Islet of Langerhans (tissue), 1 donor: ENCODE measurements around the gene NUDT1.

Source experiments
- FAIRE-seq: peaks from one replicate; lab custom pipeline; 2011; peaks lifted over from hg19 to GRCh38; lab: Jason Lieb, UNC

NUDT1 gene

DNA sequence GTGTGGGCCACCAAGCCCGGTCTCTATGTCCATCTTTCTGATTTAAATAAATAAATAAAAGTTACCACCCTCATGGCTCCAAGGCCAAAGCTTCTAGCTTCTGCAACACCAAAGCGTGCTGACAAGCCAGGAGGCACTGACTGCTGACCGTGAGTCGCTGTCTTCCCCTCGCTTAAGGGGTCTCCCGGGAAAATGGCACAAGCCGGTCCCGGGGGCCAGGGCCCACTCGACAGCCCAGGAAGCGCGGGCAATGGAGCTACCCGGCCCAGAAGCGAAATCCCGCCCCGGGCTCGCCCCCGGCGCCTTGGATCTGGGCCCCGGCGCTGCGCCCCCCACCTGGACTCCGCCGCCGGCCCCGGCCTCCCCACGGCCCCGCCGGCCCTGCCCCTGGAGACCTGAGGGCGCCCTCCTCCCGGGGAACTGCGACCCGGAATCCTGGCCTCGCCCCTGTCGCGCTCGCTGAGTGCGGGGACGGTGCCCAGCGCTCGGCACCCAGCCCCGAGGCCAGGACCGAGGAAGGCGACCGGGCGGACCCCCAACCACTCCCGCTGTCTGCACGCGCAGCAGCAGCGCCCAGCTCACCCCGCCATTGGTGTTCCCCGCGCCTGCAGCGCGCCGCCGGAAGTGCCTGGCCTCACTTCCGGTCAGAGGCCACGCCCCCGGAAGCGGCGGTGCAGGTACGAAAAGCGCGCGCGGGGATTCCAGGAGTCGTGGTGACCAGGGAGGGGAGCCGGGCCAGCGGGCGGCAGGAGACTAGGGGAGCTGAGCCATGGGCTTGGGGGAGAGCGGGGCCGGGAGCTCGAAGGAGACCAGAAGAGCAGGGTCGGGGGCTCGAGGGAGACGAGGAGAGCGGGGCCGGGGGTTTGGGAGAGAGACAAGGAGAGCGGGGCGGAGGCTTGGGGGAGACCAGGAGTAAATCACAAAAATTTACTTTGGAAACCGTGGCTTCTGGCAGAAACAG, at the start of gene NUDT1, which contains the start of gene MRM2:
Gene NUDT1, plus strand, starts transcription at position 647 of the 961 bp plus-strand sequence. CDS start 2,349 bp downstream, outside the sequence.
Gene MRM2, minus strand, starts transcription at position 626 of the 961 bp plus-strand sequence. Its CDS starts 36 bp downstream, at position 590.
- FAIRE-seq: no peak

DNA sequence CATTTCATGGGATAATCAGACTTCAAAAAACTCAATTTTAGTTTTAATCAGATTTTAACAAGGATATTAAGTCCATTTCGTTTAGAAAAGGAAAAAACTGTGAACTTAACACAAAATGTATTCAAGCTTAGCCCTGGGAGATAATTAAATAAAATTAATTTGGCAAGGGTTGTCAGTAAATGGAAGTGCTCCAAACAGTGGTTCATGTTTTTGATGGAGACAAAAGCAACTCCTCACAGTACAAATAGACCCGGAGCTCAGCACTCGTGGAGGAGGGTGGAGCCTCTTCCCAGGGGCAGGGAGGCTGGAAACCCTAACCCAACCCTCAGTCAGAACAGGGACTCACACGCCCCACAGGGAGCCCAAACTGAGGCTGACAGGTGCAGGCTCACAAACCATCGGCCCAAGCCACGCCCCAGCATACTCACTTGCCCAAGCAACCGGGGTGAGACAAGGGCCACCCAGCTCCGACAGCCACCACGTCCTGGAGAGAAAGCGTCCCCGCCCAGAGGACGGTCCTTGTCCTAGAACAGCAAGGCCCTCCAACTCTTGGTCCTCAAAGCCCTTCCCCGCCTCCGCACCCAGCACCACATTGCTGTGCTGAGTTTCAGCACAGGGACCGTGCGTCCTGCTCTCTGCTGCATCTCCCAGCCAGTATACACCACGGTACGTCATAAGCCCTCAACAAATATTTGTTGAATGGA, 49.0 kb upstream of the NUDT1 start:
- no peak for FAIRE-seq

DNA sequence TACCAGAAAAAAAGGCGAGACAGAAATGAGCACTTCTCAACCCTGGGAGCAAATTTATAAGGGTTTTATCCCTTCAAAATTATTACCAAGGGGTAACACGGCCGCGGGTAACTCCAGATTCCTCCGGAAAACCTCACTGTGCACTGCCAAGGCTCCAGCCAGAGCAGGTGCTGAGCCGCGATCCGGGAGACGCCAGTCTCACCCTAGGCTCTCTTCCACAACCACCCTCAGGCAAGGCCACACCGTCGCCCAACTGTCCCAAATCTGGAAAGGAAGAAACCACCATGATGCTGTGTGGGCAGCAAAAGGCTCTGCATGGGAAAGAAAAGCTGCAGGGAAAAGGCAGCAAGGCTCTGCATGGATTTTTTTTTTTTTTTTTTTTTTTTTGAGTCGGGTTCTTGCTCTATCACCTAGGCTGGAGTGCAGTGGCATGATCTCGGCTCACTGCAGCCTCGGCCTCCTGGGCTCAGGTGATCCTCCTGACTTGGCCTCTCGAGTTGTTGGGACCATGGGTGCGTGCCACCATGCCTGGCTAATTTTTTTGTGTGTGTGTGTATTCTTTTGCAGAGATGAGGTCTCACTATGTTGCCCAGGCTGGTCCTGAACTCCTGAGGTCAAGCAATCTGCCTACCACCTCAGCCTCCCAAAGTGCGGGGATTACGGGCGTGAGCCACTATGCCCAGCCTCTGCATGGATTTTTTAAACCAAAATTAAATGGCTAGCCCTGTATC, 48.3 kb upstream of the NUDT1 start:
- FAIRE-seq: no peak

DNA sequence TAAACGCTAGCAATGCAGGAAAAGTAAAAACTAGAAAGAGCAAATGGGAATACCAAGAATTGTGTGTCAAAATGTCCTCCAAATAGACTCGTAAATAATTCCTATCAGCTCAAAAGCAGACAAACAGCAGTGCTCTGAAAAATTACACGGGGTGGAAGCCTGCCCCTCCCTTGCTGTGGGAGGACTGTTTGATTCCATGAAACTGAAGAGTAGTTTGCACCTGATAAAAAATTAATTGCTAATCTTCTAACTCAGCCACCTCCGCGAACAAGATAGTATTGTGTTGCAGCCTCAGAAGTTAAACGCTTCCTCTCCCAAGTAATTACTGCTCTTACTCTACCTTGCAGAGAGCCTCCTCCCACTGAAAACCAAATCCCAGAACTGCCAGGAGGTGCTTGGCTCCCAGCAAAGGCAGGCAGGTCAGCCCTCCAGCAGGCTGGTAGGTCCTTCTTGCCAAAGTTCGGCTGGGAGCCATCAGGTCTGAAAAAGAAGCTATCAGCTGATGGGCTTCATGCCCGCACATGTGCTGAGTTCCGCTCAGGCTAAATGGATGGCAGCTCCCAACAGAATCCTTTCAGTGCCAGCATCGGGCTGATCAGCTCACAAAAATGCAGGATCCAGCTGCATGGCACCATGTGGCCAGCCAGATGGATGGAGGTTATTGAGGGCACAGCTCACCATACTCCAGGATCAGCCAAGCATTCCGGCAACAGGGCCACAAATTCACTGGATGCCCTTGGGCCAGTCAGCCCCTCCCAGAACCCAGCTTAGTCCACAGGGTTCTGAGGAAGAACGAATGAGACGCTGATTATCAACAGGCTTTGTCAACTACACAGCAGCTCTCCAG, 46.4 kb upstream of the NUDT1 start:
- FAIRE-seq: no peak

DNA sequence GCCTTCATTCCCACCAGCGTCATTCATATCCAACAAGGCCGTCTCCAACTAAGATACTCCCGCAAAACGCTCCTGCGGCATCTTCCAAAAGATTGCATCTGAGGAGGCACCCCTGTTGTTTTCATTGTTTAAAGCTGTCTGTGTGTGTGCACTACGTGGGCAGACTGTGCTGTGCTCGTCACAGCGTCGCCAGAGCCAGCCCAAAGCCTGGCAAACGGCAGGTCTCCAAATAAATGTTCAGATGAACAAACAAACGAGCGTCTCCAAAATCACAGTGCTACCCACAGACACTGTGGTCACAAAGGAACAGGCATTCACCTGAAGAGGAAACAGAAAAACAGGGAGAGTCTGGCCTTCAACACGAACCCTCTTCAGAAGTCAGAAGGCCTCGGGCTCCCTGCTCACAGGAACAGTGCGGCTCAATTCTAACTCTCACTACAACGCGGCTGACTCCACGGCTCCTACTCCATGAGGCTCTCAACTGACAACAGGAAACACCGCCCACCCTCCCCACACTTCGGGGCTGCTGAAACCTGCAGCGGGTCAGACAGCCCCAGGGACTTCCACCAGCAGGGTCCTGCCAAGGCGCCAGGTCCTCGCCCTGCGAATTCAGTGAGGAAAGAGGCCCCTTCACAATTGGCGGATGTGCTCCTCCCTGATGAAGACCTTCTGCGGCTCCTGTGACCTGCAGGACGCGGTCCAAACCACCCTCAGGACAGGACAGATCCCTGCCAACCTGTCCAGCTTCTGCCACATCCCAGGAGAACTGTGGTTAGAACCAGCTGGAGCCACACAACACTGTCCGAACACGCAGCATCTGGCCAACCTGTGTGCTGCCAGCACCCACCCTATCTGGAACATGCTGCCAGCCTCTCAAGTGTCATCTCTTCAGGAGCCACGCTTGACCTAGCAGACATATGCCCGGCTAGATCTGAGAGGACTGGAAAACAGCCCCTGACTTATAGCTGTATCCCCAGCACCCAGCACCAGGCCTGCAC, 45.3 kb upstream of the NUDT1 start:
- FAIRE-seq: no peak

DNA sequence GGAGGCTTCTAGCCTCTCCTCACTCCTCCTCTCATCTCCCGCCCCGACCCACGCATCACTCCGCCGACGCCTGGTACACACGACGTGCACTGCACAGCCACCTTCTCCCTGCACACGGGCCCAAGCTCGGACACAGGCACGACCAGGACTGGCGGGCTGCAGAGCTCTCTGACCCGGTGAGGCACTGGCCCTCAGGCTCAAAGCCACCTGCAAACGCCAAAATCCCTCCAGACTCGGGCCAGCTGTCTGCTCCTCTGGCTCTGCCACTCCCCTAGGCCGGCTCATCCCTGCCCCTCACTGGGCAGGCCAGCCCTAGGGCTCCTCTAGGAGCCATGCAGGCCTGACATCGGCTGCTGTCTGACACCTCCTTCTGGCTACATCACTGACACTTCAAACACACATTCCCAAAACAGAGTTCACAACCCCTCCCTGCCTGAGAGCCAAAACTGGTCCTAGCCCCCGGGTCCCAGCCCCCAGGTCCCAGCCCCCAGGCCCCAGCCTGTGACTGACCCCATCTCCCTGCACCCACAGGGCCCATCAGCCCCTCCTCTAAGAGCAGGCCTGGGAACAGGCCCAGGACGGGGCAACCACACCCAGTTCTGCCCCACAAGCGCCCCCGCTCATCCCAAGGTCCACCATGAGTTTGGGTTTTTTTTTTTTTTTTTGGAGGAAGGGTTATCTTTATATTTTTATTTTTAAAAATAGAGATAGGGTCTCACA, 44.4 kb upstream of the NUDT1 start:
- FAIRE-seq: no peak

DNA sequence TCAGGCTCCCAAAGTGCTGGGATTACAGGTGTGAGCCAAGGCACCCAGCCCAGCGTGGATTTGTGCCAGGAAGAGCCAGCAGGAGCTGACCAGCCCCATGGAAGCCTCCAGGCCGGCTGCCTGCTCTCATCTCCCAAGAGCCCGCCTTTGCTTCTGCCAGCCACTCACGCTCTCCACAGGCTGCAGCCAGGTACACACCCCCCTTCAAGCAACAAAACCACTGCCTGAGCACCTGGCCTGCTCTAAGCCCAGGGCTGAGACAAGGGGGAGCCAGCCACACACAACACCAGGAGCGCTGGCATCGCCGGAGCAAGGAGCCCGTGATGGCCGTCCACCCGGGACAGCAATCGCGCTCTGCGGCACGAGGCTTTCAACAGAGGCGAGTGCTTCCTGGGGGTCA, 43.8 kb upstream of the NUDT1 start:
- no peak for FAIRE-seq

DNA sequence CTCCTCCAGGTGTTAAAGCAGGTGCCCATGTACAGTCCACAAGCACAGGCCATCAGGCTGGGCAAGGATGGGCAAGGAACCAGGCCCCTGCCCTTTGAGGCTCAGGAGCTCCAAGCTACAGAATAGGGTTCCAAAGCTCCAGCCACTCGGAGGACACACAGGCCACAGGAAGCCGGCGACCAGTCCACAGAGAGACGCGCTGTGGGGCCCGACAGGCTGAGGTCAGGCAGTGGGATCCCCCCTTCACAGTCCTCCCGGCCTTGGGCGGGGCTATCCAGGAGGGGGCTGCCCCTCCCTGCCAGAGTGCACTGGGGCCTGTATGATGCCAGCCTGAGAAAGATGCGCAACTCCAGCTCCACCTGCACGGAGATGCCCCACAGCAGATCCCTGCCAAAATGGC, 43.3 kb upstream of the NUDT1 start:
- no peak for FAIRE-seq

DNA sequence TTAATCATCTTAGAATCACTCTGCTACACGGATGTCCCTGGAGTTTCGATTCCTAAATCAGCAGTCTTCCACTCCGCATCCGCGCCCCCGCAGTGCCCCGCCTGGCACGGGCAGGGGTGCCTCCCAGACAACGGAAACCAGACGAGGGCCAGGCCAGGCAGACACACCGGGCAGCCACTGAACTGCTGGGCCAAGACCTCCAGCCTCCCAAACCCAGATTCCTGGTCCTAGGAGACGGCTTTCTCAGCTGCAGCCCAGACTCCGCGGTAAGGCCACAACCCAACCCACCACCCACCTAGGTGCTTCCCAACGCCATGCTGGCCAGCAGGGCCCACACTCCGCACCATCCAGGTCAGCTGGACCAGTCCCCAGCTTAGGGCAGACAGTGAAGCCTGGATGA, 42.5 kb upstream of the NUDT1 start:
- FAIRE-seq: no peak

DNA sequence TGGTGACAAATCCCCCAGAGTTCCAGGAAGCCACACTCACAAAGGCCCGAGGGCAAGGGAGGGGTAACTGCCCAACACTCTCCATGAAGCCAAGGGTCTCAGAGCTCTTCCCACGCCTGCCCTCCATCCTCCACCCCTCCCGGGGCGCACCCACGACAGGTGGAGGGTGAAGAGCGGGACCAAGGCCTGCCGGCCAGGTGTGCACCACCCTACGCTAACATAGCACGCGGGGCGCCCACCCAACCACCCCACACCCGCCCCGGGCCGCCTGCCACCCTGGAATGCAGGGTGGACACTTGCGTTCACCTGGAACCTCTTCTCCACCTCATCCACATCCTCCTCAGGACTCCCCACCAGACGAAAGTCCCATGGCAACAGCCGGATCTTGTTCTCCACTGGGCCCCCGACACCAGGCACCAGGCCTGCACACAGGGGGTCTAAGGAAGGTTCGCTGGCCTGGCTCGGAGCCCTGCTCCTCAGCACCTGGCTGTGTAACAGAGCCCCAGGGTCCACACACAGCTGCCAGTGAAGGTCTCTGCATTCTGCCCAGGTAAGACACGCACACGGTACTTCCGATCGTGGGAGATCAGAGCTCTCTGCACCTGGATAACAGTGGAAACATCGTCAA, 42.0 kb upstream of the NUDT1 start:
- no peak for FAIRE-seq

DNA sequence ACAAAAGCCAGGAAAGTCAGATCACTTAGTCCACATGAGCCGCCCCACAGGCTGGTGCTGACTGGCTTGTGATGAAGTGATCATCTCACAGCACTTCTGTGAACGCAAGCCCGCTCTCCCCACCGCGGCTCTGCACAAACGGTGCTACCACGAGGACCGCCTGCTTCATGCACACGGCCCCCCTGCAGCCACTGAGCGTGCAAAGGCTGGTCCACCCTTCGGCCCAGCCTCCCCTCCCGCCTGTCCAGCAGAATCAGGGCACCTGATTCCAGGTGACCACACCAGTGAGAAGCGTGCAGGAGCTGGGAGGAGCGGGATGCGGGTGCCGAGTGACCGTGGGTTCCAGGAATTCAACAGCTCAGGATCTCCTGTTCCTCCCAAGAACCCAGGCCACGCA, 41.4 kb upstream of the NUDT1 start:
- FAIRE-seq: no peak

DNA sequence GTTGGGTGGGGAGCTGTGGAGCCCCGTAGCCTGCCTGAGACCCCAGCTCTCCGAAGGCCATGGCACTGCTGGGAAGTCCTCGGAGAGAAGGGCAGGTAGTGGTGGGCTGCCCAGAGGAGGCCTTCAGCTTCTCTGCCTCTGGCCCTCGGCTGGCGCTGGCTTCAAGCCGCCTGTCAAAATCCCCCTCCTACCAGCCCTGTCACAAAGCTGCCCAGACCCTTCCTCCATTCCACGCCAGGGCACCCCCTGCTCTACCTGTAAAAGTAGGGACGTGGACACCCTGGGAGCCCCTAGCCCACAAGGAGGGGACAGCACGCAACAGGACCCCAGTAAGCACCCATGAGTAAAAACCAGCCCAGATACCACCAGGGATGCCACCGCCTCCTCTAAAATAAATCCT, 40.9 kb upstream of the NUDT1 start:
- FAIRE-seq: no peak

DNA sequence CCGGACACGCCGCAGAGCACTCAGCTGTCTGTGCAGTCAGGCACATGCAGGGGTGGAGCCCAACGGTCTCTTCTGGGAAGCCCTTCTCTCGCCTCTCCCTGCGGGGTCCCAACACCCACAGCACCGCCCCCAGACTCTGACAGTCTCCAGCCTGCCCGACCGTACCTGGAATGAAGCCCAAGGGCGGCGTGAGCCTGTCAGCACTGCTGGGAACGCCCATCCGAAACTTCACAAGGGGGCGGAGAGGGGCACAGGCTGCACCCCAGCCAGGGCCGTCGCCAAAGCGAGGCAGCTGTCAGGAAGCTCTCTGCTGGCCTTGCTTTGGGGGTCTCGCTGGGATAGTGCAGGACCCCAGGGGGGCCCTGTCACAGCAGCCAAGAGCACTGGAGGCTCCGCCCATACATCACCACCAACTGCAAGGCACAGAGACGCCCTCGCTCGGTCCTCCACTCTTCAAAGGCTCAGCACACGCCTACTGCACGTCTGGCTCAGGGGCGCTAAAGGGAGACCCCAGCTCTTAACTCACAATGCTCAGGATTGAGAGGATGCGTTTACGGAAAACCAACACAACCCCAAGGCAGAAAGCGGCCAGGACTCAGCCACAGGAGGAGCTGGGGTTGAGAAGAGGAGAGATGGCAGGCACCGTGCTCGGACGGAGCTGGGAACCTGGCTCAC, 40.2 kb upstream of the NUDT1 start:
- no peak for FAIRE-seq

DNA sequence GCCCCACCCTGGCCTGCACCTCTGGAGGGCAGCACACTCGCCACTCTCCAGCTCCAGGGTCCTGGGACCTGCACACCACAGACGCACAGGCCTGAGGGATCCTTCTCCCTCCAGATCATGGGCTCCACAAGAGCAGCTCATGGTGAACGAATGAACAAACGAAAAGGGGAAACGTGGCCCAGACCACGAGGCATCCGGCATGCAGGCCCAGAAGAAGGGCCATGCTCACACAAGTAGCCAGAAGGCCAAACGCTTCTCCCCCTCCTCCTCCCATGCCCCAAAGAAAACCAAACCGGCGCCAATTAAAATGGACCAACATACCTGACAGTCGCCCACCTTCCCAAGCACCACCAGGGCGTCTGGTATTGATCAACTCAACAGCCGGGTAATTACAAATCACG, 39.7 kb upstream of the NUDT1 start:
- FAIRE-seq: no peak

DNA sequence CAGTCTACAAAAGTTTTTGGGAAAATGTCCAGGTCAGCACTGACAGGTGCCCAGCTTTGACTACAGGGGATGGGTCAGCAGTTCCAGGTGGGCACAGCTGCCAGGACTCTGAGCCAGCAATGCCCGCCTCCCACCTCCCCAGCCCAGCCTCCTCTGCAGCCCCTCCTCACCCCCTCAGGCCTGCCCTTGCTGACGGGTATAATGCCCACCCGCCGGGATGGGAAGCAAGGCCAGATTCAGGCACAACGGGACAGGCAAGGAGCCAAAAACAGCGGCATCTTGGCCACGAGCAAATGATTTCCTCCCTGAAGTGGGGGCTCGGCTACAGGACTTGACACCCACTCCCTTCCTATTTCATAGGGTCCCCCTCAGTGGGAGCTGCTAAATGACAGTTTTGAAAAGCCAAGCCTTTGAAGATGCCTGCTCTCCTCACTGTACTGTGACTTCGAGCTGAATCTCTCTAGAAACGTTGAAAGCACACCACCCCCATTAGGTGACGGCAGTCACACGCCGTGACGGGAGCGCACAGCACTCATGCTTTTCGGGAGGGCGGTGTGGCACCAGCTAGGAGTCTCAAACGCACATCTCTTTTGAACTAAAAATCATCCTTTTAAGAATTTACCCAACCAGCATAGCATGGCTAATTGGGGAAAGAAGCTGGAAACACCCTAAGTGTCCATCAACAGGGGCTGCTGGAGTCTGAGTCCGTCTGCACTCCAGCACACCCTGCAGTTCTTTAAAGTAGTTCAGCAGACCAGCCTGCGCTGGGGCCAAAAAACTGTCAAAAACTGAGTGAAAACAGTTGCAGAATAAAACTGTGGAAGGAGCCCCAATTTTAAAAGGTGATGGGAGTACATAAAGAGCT, 38.9 kb upstream of the NUDT1 start:
- no peak for FAIRE-seq

DNA sequence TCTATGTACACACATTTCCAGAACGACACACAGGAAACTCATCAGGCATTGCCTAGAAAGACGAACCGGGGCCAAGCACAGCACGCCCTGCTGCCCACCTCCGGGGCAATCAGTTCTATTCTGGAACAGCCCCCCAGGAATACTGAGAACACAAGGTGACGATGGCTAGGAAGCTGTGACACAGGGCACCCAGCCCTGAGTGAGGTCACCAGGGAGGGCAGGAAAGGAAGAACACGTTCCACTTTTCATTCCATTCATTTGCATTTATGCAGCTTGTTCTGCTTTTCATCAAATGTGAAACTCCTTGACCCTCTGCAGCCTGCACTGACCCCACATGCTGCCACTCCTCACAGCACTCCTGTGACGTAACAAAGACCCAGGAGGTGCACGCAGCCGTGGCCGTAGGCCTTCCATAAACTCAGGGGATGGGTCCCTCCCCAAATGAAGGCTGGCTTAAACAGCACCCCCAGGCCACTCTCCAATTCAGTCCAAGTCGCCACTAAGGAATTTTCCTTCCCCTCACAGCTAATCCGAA, 38.2 kb upstream of the NUDT1 start:
- FAIRE-seq: no peak

DNA sequence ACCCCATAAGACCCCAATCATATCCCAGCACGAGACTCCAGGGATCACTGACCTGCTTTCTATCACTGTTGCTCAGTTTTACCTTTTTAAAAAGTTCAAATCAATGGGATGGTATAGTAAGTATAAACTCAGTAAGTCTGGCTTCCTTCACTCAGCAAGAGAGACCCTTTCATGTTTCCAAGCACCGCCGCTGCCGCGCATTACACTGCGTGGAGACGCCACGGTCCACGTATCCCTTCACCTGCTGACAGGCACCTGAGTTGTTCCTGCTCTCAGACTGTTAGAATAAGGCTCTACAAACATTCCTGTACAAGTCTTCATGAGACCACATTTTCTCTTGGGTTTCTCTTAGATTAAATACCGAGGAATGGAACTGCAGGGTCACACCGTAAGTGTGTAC, 37.6 kb upstream of the NUDT1 start:
- FAIRE-seq: no peak
